HepG2 (cell line): Measurements from ENCODE around the gene POLRMT. TPM values are rescaled to one million over a fixed set of nuclear protein-coding genes. Genes with fewer than 3 reads are reported as not detected.

ENCODE experiments used
- ARNT2 ChIP-seq: sonication (generic); formaldehyde crosslinking; IDR thresholded peaks from 2 replicates; pipeline ENCODE4 v1.8.0; 2022; ENCODE audit warnings: mild to moderate bottlenecking, low read depth, missing genetic modification reagents, moderate library complexity
- HNRNPLL ChIP-seq: fragments of 200-400 bp; formaldehyde crosslinking; IDR thresholded peaks from 2 replicates; pipeline ENCODE4 v1.6.1; 2017; ENCODE audit warnings: mild to moderate bottlenecking, low read depth, low read length; ENCODE audit not compliant: poor library complexity, severe bottlenecking
- HOXA9 ChIP-seq: sonication (generic); formaldehyde crosslinking; IDR thresholded peaks from 2 replicates; pipeline ENCODE4 v1.8.1; 2022; ENCODE audit warnings: missing genetic modification reagents, mild to moderate bottlenecking, moderate library complexity, borderline replicate concordance
- NFKB2 ChIP-seq: sonication (generic); formaldehyde crosslinking; IDR thresholded peaks from 2 replicates; pipeline ENCODE4 v1.4.0; 2020; ENCODE audit warnings: missing genetic modification reagents, borderline replicate concordance
- NFKBIZ ChIP-seq: IDR thresholded peaks from 2 replicates; pipeline ENCODE4 v1.6.1; 2018; ENCODE audit warnings: missing genetic modification reagents, missing compliant biosample characterization
- SMARCC2 ChIP-seq: fragments of 450-650 bp; IDR thresholded peaks from 2 replicates; pipeline ENCODE4 v1.6.1; 2017; ENCODE audit warnings: antibody characterized with exemption, mild to moderate bottlenecking
- ZC3H13 ChIP-seq: sonication (generic); formaldehyde crosslinking; IDR thresholded peaks from 2 replicates; pipeline ENCODE4 v1.8.1; 2023; ENCODE audit warnings: mild to moderate bottlenecking, missing genetic modification reagents, moderate library complexity
- polyA plus RNA-seq, 8 experiments: library from polyadenylated mRNA; depleted of rRNA in 3 of 8; stranded (reverse) in 7 of 8; unstranded in 1 of 8; fragments of >200 nt; fragmentation: Illumina TruSeq in 4 of 8; extraction: Trizol in 4 of 8; gene quantifications; 2 replicates each; pipeline versions ENCODE4 v1.2.1 to v1.2.3, GENCODE V29; 2011 to 2016; ENCODE audit warnings: low read depth in 4 of 8, missing spikeins in 1 of 8, mixed read lengths in 1 of 8; ENCODE audit not compliant: insufficient read depth in 1 of 8
- total RNA-seq, 5 experiments: library from RNA; depleted of rRNA; stranded (reverse); fragments of >200 nt; fragmentation: Illumina TruSeq; extraction: Trizol; gene quantifications; 2 replicates each; pipeline ENCODE4 v1.2.3, GENCODE V29; 2016; ENCODE audit warnings: low read depth in 1 of 5
- TF ChIP-seq, protein P1 (sequence below): sonication (generic); formaldehyde crosslinking; IDR thresholded peaks from 2 replicates; pipeline ENCODE4 v1.4.0; 2020; ENCODE audit warnings: mild to moderate bottlenecking, missing genetic modification reagents
- TF ChIP-seq, protein P2 (sequence below): sonication (generic); formaldehyde crosslinking; IDR thresholded peaks from 2 replicates; pipeline ENCODE4 v1.5.0; 2020; ENCODE audit warnings: mild to moderate bottlenecking, missing genetic modification reagents, borderline replicate concordance
- TF ChIP-seq, protein P3 (sequence below): IDR thresholded peaks from 2 replicates; pipeline ENCODE4 v1.6.1; 2016; ENCODE audit warnings: mild to moderate bottlenecking
- TF ChIP-seq, protein P4 (sequence below): sonication (generic); formaldehyde crosslinking; conservative IDR thresholded peaks from 2 replicates; pipeline ENCODE4 v1.4.0; 2020; ENCODE audit warnings: missing genetic modification reagents
- TF ChIP-seq, protein P5 (sequence below): sonication (generic); formaldehyde crosslinking; IDR thresholded peaks from 2 replicates; pipeline ENCODE4 v1.9.0; 2022; ENCODE audit warnings: low read depth, missing genetic modification reagents

POLRMT gene
- total and polyA plus RNA-seq, 2 of the 13 experiments (the other 11 are each of a cell fraction or from before 2014, with no cell fraction given), result 78.0 to 101 TPM

DNA sequence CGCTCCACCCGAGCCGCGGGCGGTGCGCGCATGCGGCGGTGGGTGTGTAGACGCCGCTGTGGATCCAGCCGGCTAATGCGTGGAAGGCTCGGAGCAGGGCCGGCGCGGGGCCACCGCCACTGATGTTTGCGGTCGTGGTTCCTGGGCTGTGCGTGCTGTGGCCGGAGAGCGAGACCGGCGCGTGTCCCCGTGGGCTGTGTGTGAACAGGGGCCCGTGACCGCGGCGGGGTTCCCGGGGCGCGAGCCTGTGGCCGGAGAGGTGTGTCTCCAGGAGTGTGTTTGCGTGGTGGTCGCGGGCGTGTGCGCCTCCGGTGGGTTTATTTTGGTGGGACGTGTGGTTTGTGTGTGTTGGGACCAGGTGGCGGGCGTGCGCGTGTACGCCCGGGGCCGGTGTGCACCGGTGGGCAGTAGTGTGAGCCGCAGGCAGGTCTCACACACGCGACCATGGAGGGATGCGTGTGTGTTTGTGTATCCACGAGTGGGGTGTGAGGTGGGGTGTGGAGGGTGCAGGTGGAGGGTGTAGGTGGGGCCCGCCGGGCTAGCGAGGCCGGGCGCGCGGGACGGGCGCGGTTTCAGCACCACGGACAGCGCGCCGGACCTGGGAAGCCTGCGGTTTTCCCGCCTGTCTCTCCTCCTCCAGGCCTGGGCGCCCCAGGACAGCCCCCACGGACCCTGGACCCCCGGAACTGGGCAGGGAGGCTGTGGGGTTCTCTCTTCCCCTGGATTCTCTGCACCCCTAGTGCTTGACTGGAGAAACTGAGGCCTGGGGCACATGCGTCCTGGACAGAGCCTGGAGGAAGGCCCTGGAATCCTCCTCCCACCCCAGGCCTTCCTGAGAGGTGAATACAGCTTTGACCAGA is 42.0 kb downstream of the POLRMT start (continued):
- TF ChIP-seq, protein P1, sequence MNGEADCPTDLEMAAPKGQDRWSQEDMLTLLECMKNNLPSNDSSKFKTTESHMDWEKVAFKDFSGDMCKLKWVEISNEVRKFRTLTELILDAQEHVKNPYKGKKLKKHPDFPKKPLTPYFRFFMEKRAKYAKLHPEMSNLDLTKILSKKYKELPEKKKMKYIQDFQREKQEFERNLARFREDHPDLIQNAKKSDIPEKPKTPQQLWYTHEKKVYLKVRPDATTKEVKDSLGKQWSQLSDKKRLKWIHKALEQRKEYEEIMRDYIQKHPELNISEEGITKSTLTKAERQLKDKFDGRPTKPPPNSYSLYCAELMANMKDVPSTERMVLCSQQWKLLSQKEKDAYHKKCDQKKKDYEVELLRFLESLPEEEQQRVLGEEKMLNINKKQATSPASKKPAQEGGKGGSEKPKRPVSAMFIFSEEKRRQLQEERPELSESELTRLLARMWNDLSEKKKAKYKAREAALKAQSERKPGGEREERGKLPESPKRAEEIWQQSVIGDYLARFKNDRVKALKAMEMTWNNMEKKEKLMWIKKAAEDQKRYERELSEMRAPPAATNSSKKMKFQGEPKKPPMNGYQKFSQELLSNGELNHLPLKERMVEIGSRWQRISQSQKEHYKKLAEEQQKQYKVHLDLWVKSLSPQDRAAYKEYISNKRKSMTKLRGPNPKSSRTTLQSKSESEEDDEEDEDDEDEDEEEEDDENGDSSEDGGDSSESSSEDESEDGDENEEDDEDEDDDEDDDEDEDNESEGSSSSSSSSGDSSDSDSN (CRISPR knock-in tag), result no peak
- TF ChIP-seq, protein P2, sequence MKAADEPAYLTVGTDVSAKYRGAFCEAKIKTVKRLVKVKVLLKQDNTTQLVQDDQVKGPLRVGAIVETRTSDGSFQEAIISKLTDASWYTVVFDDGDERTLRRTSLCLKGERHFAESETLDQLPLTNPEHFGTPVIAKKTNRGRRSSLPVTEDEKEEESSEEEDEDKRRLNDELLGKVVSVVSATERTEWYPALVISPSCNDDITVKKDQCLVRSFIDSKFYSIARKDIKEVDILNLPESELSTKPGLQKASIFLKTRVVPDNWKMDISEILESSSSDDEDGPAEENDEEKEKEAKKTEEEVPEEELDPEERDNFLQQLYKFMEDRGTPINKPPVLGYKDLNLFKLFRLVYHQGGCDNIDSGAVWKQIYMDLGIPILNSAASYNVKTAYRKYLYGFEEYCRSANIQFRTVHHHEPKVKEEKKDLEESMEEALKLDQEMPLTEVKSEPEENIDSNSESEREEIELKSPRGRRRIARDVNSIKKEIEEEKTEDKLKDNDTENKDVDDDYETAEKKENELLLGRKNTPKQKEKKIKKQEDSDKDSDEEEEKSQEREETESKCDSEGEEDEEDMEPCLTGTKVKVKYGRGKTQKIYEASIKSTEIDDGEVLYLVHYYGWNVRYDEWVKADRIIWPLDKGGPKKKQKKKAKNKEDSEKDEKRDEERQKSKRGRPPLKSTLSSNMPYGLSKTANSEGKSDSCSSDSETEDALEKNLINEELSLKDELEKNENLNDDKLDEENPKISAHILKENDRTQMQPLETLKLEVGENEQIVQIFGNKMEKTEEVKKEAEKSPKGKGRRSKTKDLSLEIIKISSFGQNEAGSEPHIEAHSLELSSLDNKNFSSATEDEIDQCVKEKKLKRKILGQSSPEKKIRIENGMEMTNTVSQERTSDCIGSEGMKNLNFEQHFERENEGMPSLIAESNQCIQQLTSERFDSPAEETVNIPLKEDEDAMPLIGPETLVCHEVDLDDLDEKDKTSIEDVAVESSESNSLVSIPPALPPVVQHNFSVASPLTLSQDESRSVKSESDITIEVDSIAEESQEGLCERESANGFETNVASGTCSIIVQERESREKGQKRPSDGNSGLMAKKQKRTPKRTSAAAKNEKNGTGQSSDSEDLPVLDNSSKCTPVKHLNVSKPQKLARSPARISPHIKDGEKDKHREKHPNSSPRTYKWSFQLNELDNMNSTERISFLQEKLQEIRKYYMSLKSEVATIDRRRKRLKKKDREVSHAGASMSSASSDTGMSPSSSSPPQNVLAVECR, result peak; percentile 55; the same call in 1 of the 2 replicates
- TF ChIP-seq SMARCC2 (no peak), HNRNPLL (no peak), NFKB2 (CRISPR knock-in tag) (peak; percentile 92; the same call in 1 of the 2 replicates), NFKBIZ (0 out of 2 replicates have a peak, but pooled peaks have one; percentile 60), HOXA9 (CRISPR knock-in tag) (0 out of 2 replicates have a peak, but pooled peaks have one; percentile 68), ARNT2 (CRISPR knock-in tag) (peak; percentile 86), ZC3H13 (0 out of 2 replicates have a peak, but pooled peaks have one; percentile 32)
- TF ChIP-seq, protein P3, sequence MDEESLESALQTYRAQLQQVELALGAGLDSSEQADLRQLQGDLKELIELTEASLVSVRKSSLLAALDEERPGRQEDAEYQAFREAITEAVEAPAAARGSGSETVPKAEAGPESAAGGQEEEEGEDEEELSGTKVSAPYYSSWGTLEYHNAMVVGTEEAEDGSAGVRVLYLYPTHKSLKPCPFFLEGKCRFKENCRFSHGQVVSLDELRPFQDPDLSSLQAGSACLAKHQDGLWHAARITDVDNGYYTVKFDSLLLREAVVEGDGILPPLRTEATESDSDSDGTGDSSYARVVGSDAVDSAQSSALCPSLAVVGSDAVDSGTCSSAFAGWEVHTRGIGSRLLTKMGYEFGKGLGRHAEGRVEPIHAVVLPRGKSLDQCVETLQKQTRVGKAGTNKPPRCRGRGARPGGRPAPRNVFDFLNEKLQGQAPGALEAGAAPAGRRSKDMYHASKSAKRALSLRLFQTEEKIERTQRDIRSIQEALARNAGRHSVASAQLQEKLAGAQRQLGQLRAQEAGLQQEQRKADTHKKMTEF, result peak; percentile 68; the same call in 1 of the 2 replicates
- TF ChIP-seq, protein P4, sequence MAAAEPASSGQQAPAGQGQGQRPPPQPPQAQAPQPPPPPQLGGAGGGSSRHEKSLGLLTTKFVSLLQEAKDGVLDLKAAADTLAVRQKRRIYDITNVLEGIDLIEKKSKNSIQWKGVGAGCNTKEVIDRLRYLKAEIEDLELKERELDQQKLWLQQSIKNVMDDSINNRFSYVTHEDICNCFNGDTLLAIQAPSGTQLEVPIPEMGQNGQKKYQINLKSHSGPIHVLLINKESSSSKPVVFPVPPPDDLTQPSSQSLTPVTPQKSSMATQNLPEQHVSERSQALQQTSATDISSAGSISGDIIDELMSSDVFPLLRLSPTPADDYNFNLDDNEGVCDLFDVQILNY, result peak; percentile 78
- TF ChIP-seq, protein P5, sequence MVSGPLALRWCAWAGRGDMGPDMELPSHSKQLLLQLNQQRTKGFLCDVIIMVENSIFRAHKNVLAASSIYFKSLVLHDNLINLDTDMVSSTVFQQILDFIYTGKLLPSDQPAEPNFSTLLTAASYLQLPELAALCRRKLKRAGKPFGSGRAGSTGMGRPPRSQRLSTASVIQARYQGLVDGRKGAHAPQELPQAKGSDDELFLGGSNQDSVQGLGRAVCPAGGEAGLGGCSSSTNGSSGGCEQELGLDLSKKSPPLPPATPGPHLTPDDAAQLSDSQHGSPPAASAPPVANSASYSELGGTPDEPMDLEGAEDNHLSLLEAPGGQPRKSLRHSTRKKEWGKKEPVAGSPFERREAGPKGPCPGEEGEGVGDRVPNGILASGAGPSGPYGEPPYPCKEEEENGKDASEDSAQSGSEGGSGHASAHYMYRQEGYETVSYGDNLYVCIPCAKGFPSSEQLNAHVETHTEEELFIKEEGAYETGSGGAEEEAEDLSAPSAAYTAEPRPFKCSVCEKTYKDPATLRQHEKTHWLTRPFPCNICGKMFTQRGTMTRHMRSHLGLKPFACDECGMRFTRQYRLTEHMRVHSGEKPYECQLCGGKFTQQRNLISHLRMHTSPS (CRISPR knock-in tag), result no peak
